Liver (tissue), 9 donors: ENCODE results near the gene SPIN1. TPM values are rescaled to one million over a fixed set of nuclear protein-coding genes. Genes with fewer than 3 reads are reported as not detected.
"Not testable (repeated sequence)": the region's sequence is repeated elsewhere in the genome, so short reads cannot be mapped to it uniquely, and the experiment has no call there.

ENCODE experiments used
- DNase-seq: peaks from one replicate; pipeline ENCODE4 v3.0.0-alpha.2; 2017; ENCODE audit warnings: low spot score
- H3K27ac ChIP-seq, 2 donors: one replicate each; pipeline ENCODE4 v1.7.0; 2013; ENCODE audit warnings: inconsistent platforms in 2 of 2, low read length in 2 of 2, control low read depth in 1 of 2, low read depth in 1 of 2, mild to moderate bottlenecking in 1 of 2
- H3K27me3 ChIP-seq, 4 donors: one replicate each; pipeline versions ENCODE4 v1.6.1 to v1.7.0; 2013; ENCODE audit warnings: low read length in 3 of 4, inconsistent platforms in 1 of 4, mild to moderate bottlenecking in 1 of 4, moderate library complexity in 1 of 4; ENCODE audit not compliant: control insufficient read depth in 4 of 4, insufficient read depth in 4 of 4
- H3K36me3 ChIP-seq, 4 donors: one replicate each; pipeline versions ENCODE4 v1.6.1 to v1.7.0; 2013; ENCODE audit warnings: low read length in 3 of 4, mild to moderate bottlenecking in 3 of 4, low read depth in 1 of 4, moderate library complexity in 1 of 4; ENCODE audit not compliant: control insufficient read depth in 4 of 4, insufficient read depth in 3 of 4
- H3K4me1 ChIP-seq, 4 donors: one replicate each; pipeline versions ENCODE4 v1.6.1 to v1.7.0; 2013; ENCODE audit warnings: low read length in 3 of 4, mild to moderate bottlenecking in 3 of 4, moderate library complexity in 1 of 4; ENCODE audit not compliant: control insufficient read depth in 4 of 4, insufficient read depth in 4 of 4
- H3K4me3 ChIP-seq, 3 donors: one replicate each; pipeline versions ENCODE4 v1.6.1 to v1.7.0; 2013; ENCODE audit warnings: low read length in 3 of 3, control low read depth in 1 of 3, low read depth in 1 of 3, mild to moderate bottlenecking in 1 of 3
- H3K9ac ChIP-seq, 2 donors: one replicate each; pipeline ENCODE4 v1.7.0; 2013; ENCODE audit warnings: low read length in 2 of 2, mild to moderate bottlenecking in 2 of 2, moderate library complexity in 2 of 2, control low read depth in 1 of 2, low read depth in 1 of 2
- H3K9me3 ChIP-seq, 4 donors: one replicate each; pipeline versions ENCODE4 v1.6.1 to v1.7.0; 2013; ENCODE audit warnings: low read length in 3 of 4; ENCODE audit not compliant: control insufficient read depth in 4 of 4
- EGR1 ChIP-seq, 2 donors: IDR thresholded peaks; 2 replicates each; pipeline ENCODE4 v1.6.1; 2016 to 2018; ENCODE audit warnings: antibody characterized with exemption in 2 of 2, low read depth in 2 of 2
- FOXA2 ChIP-seq: IDR thresholded peaks from 2 replicates; pipeline ENCODE4 v1.6.1; 2016; ENCODE audit warnings: antibody characterized with exemption
- GABPA ChIP-seq, 2 donors: IDR thresholded peaks in 1 of 2; conservative IDR thresholded peaks in 1 of 2; 2 replicates each; pipeline ENCODE4 v1.6.1; 2016; ENCODE audit warnings: antibody characterized with exemption in 2 of 2, mild to moderate bottlenecking in 1 of 2, moderate library complexity in 1 of 2
- HNF4A ChIP-seq, 2 donors: conservative IDR thresholded peaks; 2 replicates each; pipeline ENCODE4 v1.6.1; 2016; ENCODE audit warnings: antibody characterized with exemption in 2 of 2, mild to moderate bottlenecking in 2 of 2
- HNF4G ChIP-seq: IDR thresholded peaks from 2 replicates; pipeline ENCODE4 v1.6.1; 2016; ENCODE audit warnings: antibody characterized with exemption
- JUND ChIP-seq, 2 donors: IDR thresholded peaks; 2 replicates each; pipeline ENCODE4 v1.6.1; 2016; ENCODE audit warnings: antibody characterized with exemption in 2 of 2
- NR2F2 ChIP-seq: IDR thresholded peaks from 2 replicates; pipeline ENCODE4 v1.6.1; 2016; ENCODE audit warnings: antibody characterized with exemption
- RAD21 ChIP-seq, 2 donors: IDR thresholded peaks; 2 replicates each; pipeline ENCODE4 v1.6.1; 2016; ENCODE audit warnings: antibody characterized with exemption in 2 of 2, mild to moderate bottlenecking in 2 of 2
- RXRA ChIP-seq, 2 donors: IDR thresholded peaks; 2 replicates each; pipeline ENCODE4 v1.6.1; 2017 to 2018; ENCODE audit warnings: antibody characterized with exemption in 2 of 2, mild to moderate bottlenecking in 1 of 2
- YY1 ChIP-seq: IDR thresholded peaks from 2 replicates; pipeline ENCODE4 v1.6.1; 2016; ENCODE audit warnings: antibody characterized with exemption, mild to moderate bottlenecking
- WGBS: extraction: QIAGEN DNeasy Blood & Tissue Kit; methylation state at CpG from one replicate; pipeline ENCODE4 v1.1.7; 2013; 5-methylcytosine and 5-hydroxymethylcytosine counted together
- polyA plus RNA-seq, 2 donors: library from polyadenylated mRNA; stranded (reverse) in 1 of 2; unstranded in 1 of 2; fragments of 200-250 nt in 1 of 2; fragments of >200 nt in 1 of 2; fragmentation: Nextera tagmentation in 1 of 2; extraction: Ambion mirVana in 1 of 2; gene quantifications; one replicate each; pipeline versions ENCODE4 v1.2.1 to v1.2.3, GENCODE V29; 2013 to 2015
- total RNA-seq, 2 donors: library from RNA; depleted of rRNA; stranded (reverse); fragments of >200 nt; gene quantifications; one replicate each; pipeline ENCODE4 v1.2.3, GENCODE V29; 2014
- TF ChIP-seq, protein P1 (sequence below): fragments of 150-350 bp; IDR thresholded peaks from 2 replicates; pipeline ENCODE4 v1.5.1; 2017; ENCODE audit warnings: improper control_type of control experiment, low read depth, low read length; ENCODE audit not compliant: missing input control
- TF ChIP-seq, protein P2 (sequence below): IDR thresholded peaks from 2 replicates; pipeline ENCODE4 v1.6.1; 2016; ENCODE audit warnings: antibody characterized with exemption
- TF ChIP-seq, protein P3 (sequence below): IDR thresholded peaks from 2 replicates; pipeline ENCODE4 v1.6.1; 2016; ENCODE audit warnings: antibody characterized with exemption
- TF ChIP-seq, protein P4 (sequence below): IDR thresholded peaks from 2 replicates; pipeline ENCODE4 v1.6.1; 2016; ENCODE audit warnings: antibody characterized with exemption, mild to moderate bottlenecking
- donor health status: healthy.
- donor health status: healthy.
- donor health status: healthy.
- donor health status: healthy.
- donor health status: healthy.

Gene SPIN1
- total and polyA plus RNA-seq, 4 donors: 9.0 to 30.3 (median 18.6) TPM

DNA sequence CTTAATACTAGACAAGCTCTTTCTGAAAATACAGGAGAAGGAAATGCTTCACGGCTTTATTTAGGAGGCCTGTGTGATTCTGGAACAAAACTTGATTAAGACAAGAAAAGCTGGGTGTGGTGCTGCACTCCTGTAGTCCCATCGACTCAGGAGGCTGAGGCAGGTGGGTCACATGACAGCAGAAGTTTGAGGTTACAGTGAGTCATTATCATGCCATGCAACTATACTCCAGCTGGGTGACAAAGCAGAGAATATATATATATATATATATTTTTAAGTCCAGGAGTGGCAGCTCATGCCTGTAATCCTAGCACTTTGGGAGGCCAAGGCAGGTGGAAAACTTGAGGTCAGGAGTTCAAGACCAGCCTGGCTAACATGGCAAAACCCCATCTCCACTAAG is 33.1 kb upstream of the SPIN1 start:
- Histone ChIP-seq H3K27ac (no peak overlapping the region), H3K9me3 (peaks cover 0 to 9% (median 2%) of the 10 kb centered on the region in 4 donors), H3K27me3 (no peaks in the 10 kb centered on the region), H3K4me1 (no peaks in the 10 kb centered on the region), H3K4me3 (no peak overlapping the region), H3K36me3 (no peaks in the 10 kb centered on the region), H3K9ac (no peak overlapping the region)
- TF ChIP-seq, protein P1, sequence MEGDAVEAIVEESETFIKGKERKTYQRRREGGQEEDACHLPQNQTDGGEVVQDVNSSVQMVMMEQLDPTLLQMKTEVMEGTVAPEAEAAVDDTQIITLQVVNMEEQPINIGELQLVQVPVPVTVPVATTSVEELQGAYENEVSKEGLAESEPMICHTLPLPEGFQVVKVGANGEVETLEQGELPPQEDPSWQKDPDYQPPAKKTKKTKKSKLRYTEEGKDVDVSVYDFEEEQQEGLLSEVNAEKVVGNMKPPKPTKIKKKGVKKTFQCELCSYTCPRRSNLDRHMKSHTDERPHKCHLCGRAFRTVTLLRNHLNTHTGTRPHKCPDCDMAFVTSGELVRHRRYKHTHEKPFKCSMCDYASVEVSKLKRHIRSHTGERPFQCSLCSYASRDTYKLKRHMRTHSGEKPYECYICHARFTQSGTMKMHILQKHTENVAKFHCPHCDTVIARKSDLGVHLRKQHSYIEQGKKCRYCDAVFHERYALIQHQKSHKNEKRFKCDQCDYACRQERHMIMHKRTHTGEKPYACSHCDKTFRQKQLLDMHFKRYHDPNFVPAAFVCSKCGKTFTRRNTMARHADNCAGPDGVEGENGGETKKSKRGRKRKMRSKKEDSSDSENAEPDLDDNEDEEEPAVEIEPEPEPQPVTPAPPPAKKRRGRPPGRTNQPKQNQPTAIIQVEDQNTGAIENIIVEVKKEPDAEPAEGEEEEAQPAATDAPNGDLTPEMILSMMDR: no peak
- TF ChIP-seq HNF4G: no peak
- TF ChIP-seq, protein P2, sequence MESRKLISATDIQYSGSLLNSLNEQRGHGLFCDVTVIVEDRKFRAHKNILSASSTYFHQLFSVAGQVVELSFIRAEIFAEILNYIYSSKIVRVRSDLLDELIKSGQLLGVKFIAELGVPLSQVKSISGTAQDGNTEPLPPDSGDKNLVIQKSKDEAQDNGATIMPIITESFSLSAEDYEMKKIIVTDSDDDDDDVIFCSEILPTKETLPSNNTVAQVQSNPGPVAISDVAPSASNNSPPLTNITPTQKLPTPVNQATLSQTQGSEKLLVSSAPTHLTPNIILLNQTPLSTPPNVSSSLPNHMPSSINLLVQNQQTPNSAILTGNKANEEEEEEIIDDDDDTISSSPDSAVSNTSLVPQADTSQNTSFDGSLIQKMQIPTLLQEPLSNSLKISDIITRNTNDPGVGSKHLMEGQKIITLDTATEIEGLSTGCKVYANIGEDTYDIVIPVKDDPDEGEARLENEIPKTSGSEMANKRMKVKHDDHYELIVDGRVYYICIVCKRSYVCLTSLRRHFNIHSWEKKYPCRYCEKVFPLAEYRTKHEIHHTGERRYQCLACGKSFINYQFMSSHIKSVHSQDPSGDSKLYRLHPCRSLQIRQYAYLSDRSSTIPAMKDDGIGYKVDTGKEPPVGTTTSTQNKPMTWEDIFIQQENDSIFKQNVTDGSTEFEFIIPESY: no peak
- no peak for TF ChIP-seq RXRA (IDR thresholded peaks at IDR 0.05)
- WGBS: 76% methylated on average over 2 of the region's 2 CpGs
- no peak for DNase-seq

DNA sequence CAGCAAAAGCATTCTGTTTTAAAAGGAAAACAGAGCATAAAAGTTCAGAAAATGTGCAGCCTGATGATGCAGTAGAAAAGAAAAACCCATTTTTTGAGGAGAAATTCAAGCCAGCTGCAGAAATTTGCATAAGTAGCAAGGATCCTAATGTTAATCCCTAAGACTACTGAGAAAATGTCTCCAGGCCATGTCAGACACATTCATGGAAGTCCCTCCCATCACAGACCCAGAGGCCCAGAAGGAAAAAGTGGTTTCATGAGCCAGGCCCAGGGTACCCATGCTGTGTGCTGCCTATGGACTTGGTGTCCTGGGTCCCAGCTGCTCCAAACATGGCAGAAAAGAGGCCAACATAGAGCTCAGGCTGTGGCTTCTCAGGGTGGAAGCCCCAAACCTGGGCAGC is 31.0 kb upstream of the SPIN1 start:
- not testable (repeated sequence) for H3K4me3 ChIP-seq, H3K9ac ChIP-seq, H3K9me3 ChIP-seq, H3K36me3 ChIP-seq, H3K4me1 ChIP-seq, H3K27me3 ChIP-seq, DNase-seq, H3K27ac ChIP-seq

DNA sequence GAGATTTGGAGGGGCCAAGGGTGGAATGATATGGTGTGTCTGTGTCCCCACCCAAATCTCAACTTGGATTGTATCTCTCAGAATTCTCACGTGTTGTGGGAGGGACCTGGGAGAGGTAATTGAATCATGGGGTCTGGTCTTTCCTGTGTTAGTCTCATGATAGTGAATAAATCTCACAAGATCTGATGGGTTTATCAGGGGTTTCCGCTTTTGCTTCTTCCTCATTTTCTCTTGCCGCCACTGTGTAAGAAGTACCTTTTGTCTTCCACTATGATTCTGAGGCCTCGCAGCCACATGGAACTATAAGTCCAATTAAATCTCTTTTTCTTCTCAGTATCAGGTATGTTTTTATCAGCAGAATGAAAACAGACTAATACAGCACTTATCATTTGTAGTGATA is 29.5 kb upstream of the SPIN1 start:
- Histone ChIP-seq H3K4me1 (no peaks in the 10 kb centered on the region), H3K27me3 (no peaks in the 10 kb centered on the region), H3K4me3 (no peak overlapping the region), H3K9me3 (peaks cover 0 to 9% (median 2%) of the 10 kb centered on the region in 4 donors), H3K27ac (no peak overlapping the region), H3K36me3 (no peaks in the 10 kb centered on the region), H3K9ac (no peak overlapping the region)
- 91% methylated on average over 4 of the region's 4 CpGs for WGBS
- TF ChIP-seq FOXA2: no peak
- no peak for TF ChIP-seq NR2F2
- TF ChIP-seq, protein P3, sequence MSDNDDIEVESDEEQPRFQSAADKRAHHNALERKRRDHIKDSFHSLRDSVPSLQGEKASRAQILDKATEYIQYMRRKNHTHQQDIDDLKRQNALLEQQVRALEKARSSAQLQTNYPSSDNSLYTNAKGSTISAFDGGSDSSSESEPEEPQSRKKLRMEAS: no peak
- TF ChIP-seq, protein P4, sequence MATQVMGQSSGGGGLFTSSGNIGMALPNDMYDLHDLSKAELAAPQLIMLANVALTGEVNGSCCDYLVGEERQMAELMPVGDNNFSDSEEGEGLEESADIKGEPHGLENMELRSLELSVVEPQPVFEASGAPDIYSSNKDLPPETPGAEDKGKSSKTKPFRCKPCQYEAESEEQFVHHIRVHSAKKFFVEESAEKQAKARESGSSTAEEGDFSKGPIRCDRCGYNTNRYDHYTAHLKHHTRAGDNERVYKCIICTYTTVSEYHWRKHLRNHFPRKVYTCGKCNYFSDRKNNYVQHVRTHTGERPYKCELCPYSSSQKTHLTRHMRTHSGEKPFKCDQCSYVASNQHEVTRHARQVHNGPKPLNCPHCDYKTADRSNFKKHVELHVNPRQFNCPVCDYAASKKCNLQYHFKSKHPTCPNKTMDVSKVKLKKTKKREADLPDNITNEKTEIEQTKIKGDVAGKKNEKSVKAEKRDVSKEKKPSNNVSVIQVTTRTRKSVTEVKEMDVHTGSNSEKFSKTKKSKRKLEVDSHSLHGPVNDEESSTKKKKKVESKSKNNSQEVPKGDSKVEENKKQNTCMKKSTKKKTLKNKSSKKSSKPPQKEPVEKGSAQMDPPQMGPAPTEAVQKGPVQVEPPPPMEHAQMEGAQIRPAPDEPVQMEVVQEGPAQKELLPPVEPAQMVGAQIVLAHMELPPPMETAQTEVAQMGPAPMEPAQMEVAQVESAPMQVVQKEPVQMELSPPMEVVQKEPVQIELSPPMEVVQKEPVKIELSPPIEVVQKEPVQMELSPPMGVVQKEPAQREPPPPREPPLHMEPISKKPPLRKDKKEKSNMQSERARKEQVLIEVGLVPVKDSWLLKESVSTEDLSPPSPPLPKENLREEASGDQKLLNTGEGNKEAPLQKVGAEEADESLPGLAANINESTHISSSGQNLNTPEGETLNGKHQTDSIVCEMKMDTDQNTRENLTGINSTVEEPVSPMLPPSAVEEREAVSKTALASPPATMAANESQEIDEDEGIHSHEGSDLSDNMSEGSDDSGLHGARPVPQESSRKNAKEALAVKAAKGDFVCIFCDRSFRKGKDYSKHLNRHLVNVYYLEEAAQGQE: no peak
- TF ChIP-seq GABPA (IDR thresholded peaks at IDR 0.05 in 1 of 2, conservative IDR thresholded peaks at IDR 0.05 in 1 of 2): no peak
- TF ChIP-seq EGR1 (IDR thresholded peaks at IDR 0.05; ENCODE audit: low read depth in 2 of 2): no peak
- TF ChIP-seq HNF4A (conservative IDR thresholded peaks at IDR 0.05): no peak
- TF ChIP-seq, protein P2: no peak
- no peak for TF ChIP-seq RAD21 (IDR thresholded peaks at IDR 0.05)
- TF ChIP-seq JUND (IDR thresholded peaks at IDR 0.05): no peak
- no peak for TF ChIP-seq YY1
- DNase-seq: no peak
